Mucosa of descending colon (tissue), 3 donors: ENCODE measurements around the gene COL9A3. TPM values are rescaled to one million over a fixed set of nuclear protein-coding genes. Genes with fewer than 3 reads are reported as not detected.

ENCODE experiments used
- ATAC-seq: fragments of 200-7000 bp; cut with Tn5 transposase; one replicate; pipeline ENCODE4 v1.9.1; 2020; ENCODE audit warnings: mild to moderate bottlenecking, moderate library complexity
- DNase-seq, 3 donors: peaks; one replicate each; pipeline ENCODE4 v3.0.0-alpha.2; 2020
- H3K36me3 ChIP-seq: fragments of 200-600 bp; one replicate; pipeline ENCODE4 v1.8.0; 2021; ENCODE audit warnings: low read depth, mild to moderate bottlenecking
- H3K4me1 ChIP-seq: fragments of 200-600 bp; one replicate; pipeline ENCODE4 v1.8.0; 2021; ENCODE audit warnings: low read depth, mild to moderate bottlenecking
- H3K4me3 ChIP-seq: fragments of 200-600 bp; one replicate; pipeline ENCODE4 v1.8.0; 2021; ENCODE audit warnings: mild to moderate bottlenecking
- H3K9me3 ChIP-seq: fragments of 200-600 bp; one replicate; pipeline ENCODE4 v1.8.0; 2021; ENCODE audit warnings: mild to moderate bottlenecking
- intact Hi-C, 2 donors: fragments of 100-400 bp; cut with DNase I in 1 of 2; cut with micrococcal nuclease in 1 of 2; formaldehyde crosslinking; loops; one replicate each; pipeline versions ENCODE4 v1.11.0 to v1.11.1; 2022; cut with DNase I, micrococcal nuclease
- total RNA-seq, 3 donors: library from RNA; stranded (reverse); fragmentation: NEBNext Ultra II Directional in 2 of 3; extraction: Animal tissue kit (Norgen Biotek cat#: 25700) in 2 of 3; gene quantifications; one replicate each; pipeline versions ENCODE4 v1.2.1 to v1.2.4, GENCODE V29; 2021 to 2023
- TF ChIP-seq, protein P1 (sequence below): fragments of 200-600 bp; IDR thresholded peaks from one replicate; pipeline ENCODE4 v1.8.0; 2022; ENCODE audit warnings: antibody characterized with exemption, mild to moderate bottlenecking
- donor health status: DM: no; HTN: no; CAD: no; lungs with moderate emphysema.
- donor health status: DM: no; HTN: no; CAD: no.
- donor health status: DM: no; HTN: yes; CAD: no.

Gene COL9A3
- total RNA-seq, 3 donors from 2014 or later: 0.70 to 12.4 (median 2.3) TPM

DNA sequence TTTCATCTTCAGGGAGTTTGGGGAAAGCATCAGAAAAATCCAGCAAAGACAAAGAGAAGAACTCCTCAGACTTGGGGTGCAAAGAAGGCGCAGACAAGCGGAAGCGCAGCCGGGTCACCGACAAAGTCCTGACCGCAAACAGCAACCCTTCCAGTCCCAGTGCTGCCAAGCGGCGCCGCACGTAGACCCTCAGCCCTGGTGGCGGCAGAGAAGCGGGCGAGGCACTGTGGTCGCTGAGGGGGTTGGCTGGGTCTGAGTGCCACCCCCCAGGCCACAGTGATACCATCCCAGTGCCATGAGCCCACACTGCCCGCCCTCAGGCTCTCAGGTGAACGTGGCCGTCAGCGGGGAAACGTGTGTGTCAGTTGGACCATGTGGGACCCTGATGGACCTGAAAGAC, 17.4 kb upstream of the COL9A3 start:
- Histone ChIP-seq H3K9me3 (no peaks in the 10 kb centered on the region), H3K4me3 (no peak overlapping the region), H3K36me3 (peaks cover 6% of the 10 kb centered on the region), H3K4me1 (peaks cover 27% of the 10 kb centered on the region)
- TF ChIP-seq, protein P1, sequence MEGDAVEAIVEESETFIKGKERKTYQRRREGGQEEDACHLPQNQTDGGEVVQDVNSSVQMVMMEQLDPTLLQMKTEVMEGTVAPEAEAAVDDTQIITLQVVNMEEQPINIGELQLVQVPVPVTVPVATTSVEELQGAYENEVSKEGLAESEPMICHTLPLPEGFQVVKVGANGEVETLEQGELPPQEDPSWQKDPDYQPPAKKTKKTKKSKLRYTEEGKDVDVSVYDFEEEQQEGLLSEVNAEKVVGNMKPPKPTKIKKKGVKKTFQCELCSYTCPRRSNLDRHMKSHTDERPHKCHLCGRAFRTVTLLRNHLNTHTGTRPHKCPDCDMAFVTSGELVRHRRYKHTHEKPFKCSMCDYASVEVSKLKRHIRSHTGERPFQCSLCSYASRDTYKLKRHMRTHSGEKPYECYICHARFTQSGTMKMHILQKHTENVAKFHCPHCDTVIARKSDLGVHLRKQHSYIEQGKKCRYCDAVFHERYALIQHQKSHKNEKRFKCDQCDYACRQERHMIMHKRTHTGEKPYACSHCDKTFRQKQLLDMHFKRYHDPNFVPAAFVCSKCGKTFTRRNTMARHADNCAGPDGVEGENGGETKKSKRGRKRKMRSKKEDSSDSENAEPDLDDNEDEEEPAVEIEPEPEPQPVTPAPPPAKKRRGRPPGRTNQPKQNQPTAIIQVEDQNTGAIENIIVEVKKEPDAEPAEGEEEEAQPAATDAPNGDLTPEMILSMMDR: no peak
- ATAC-seq: no peak
- intact Hi-C loops: no loop called here
- no peak for DNase-seq

DNA sequence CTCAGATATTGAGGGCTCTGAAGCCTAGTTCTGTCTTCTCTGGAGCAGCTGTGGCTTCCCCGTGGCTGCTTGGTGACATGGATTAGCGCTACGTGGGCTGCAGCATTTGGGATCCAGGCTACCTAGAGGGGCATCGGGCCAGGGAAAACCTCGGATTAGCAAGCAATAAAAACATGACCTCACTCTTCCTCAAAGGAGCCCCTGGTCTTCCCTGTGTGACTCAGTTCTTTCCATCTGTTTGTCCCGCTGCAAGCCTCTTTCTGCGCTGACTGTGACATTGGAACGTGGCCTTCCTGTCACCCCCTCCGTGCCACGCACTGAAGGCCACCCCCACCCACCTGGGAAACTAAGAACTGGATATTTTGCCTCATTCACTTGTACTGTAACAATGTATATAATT, 17.0 kb upstream of the COL9A3 start:
- H3K9me3 ChIP-seq: no peaks in the 10 kb centered on the region
- DNase-seq (no peak), ATAC-seq (no peak)
- no peak overlapping the region for H3K4me3 ChIP-seq
- peaks cover 24% of the 10 kb centered on the region for H3K4me1 ChIP-seq
- TF ChIP-seq, protein P1: no peak
- intact Hi-C loops: no loop called here
- H3K36me3 ChIP-seq: peaks cover 6% of the 10 kb centered on the region

DNA sequence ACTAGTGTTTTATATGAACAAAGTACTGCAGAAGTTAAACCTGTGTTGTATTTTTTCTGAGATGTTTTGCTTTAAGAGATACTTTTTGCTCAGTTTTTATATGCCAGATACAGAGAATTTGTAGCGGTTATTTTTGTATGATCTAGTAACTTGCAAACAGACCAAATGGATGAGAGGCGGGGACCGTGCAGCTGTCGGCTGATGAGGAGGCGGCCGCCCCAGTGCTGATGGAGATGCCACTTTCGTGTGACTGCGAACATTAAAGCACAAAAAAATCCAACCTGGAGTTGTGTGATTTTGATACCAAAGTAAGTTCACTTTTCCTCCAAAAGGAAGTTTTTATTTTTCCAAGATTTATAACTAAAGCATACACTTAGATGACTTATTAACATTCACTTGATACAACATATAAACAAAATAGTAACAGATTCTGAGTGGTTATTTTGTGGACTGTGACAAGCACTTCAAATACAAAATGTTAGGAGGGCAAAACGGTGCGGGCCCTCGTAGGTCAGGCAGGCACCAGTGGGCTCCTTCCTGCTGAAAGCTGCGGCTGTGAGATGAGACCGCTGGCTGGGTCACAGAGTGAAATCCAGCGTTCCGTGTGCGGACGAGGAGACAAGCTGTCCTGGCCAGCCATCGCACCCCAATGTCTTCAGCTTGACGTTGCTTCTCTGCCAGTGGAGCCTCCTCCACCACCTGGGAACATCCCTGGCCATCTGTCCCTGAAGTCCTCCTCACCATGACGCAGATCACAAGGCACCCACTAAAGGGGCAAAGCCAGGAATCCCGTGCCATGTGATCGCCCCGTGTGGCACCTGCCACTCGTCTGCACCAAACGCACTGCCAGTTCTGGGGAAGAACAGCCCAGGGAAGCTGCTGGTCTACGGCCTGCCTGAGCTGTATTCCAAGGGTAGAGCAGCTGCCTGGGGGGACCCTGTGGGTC, 16.3 kb upstream of the COL9A3 start:
- ATAC-seq (no peak), DNase-seq (no peak)
- Histone ChIP-seq H3K4me3 (no peak overlapping the region), H3K36me3 (peaks cover 6% of the 10 kb centered on the region), H3K9me3 (no peaks in the 10 kb centered on the region), H3K4me1 (peaks cover 25% of the 10 kb centered on the region)
- intact Hi-C loops: no loop called here
- TF ChIP-seq, protein P1: no peak

DNA sequence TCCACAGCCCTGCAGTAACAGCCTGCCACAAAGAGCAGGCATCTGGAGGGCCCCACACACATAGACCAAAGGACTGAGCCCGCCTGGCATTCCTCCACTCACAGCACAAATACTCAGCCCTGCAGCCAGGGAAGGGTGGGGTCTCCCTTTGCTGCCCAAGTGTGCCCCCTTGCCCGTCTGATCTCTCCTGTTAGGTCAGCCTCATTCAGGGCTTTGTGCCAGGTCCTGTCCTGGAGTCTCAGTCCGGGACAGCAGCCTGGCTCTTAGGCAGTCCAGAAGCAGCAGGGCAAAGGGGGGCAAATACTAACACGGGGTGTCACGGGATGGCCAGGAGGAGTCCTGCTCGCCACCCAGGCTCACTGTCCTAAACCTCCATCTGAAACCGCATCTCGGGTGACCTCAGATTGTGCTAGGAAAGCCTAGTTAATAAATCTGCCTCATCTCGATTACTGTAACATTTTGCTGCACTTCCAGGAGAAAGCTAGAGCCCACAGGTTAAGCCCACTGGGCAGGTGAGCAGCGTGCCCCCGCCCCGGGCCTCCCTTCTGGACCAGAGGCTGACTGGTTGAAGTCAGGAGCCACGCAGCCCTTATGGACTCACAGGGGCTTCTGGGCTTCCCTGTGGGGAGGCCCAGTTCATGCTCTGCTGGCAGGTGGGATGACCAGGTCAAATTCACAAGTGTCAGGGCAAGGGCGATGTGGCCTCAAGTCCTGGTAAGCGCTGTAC, 15.4 kb upstream of the COL9A3 start:
- TF ChIP-seq, protein P1: no peak

DNA sequence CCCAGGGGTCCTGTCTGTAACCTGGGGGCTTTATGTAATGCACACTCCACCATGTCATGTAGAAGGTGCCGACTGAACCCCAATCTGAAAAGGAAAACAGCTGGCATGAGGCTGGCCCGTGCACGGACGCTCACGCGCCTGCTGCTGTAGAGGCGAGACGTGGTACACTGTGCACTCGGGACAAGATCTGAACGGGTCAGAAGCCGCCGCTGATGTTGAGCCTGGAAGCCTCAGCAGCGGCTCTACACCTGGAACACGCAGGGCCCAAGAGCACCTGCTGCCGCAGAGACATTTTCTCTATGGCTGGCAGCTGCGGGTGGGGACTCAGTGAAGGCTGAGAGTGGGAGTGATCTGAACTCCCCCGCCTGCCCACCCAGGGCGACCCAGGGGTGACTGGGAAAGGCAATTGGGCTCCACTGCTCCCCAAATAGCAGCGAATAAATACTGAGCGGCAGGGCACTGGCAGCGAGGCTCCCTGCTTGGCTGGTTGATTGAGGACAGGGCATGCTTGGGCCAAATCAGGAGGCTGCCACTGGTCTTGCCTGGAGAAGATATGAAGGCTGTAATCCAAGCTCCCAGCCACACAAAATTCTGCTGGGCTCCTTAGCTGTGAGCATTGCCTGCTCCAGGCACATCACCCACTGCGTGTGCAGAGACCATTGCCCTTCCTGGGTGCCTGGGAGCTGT, 14.7 kb upstream of the COL9A3 start:
- no peak for DNase-seq
- intact Hi-C loops: no loop called here
- H3K9me3 ChIP-seq: no peaks in the 10 kb centered on the region
- peaks cover 6% of the 10 kb centered on the region for H3K36me3 ChIP-seq
- no peak overlapping the region for H3K4me3 ChIP-seq
- ATAC-seq: no peak
- peaks cover 38% of the 10 kb centered on the region for H3K4me1 ChIP-seq
- TF ChIP-seq, protein P1: no peak

More for the DNA sequence above, 15.4 kb upstream of the COL9A3 start:
- intact Hi-C loops: no loop called here
- peaks cover 6% of the 10 kb centered on the region for H3K36me3 ChIP-seq
- no peak for DNase-seq
- peaks cover 34% of the 10 kb centered on the region for H3K4me1 ChIP-seq
- ATAC-seq: no peak
- no peaks in the 10 kb centered on the region for H3K9me3 ChIP-seq
- H3K4me3 ChIP-seq: no peak overlapping the region
